B cell (primary cell): ENCODE data around the gene KRT23. TPM values are rescaled to one million over a fixed set of nuclear protein-coding genes. Genes with fewer than 3 reads are reported as not detected.

Experiments used
- ATAC-seq: fragments of 200-7000 bp; cut with Tn5 transposase; one replicate; pipeline ENCODE4 v1.10.0; 2021; ENCODE audit warnings: low read depth, mild to moderate bottlenecking, moderate number of reproducible peaks, moderate library complexity
- CTCF ChIA-PET: fragments of 350-600 bp; sonication (Branson Sonifier 250); formaldehyde crosslinking; loops from one replicate; lab custom pipeline; 2021; ENCODE audit warnings: antibody characterized with exemption, inconsistent platforms; lab: Charles Lee
- POLR2A ChIA-PET: fragments of 350-600 bp; sonication (Branson Sonifier 250); formaldehyde crosslinking; loops from one replicate; lab custom pipeline; 2021; ENCODE audit warnings: antibody characterized with exemption; lab: Charles Lee
- DNase-seq: peaks from one replicate; pipeline ENCODE4 v3.0.0; 2013
- H2AFZ ChIP-seq: 2 replicates; pipeline ENCODE4 v1.6.1; 2012; ENCODE audit warnings: mild to moderate bottlenecking, low read depth, low read length; ENCODE audit not compliant: insufficient read depth, poor library complexity, severe bottlenecking
- H3K27ac ChIP-seq, 2 donors: 1 replicate in 1 of 2; 2 replicates in 1 of 2; pipeline ENCODE4 v1.5.1; 2012 to 2013; ENCODE audit warnings: low read length in 2 of 2, mild to moderate bottlenecking in 2 of 2, moderate library complexity in 1 of 2
- H3K27me3 ChIP-seq, 4 experiments: fragments of 200-600 bp in 1 of 4; sonication (generic) in 1 of 4; replicated peaks in 1 of 4; 1 replicate in 2 of 4; 2 replicates in 2 of 4; pipeline versions ENCODE4 v1.6.1 to v1.7.0; 2013 to 2016; ENCODE audit warnings: low read length in 3 of 4, mild to moderate bottlenecking in 2 of 4, mixed read lengths in 1 of 4, moderate library complexity in 1 of 4; ENCODE audit not compliant: insufficient read depth in 4 of 4, control insufficient read depth in 3 of 4; ENCODE audit errors: control extremely low read depth in 1 of 4
- H3K36me3 ChIP-seq, 2 experiments: replicated peaks in 1 of 2; 1 replicate in 1 of 2; 2 replicates in 1 of 2; pipeline versions ENCODE4 v1.6.1 to v1.7.1; 2013; ENCODE audit warnings: low read length in 1 of 2; ENCODE audit not compliant: insufficient read depth in 2 of 2, control insufficient read depth in 1 of 2; ENCODE audit errors: control extremely low read depth in 1 of 2, extremely low read depth in 1 of 2
- H3K4me1 ChIP-seq, 2 donors: fragments of 200-600 bp in 1 of 2; sonication (generic) in 1 of 2; 1 replicate in 1 of 2; 2 replicates in 1 of 2; pipeline versions ENCODE4 v1.5.1 to v1.6.1; 2013 to 2017; ENCODE audit warnings: low read length in 2 of 2; ENCODE audit not compliant: control insufficient read depth in 2 of 2, insufficient read depth in 2 of 2
- H3K4me2 ChIP-seq: replicated peaks from 2 replicates; pipeline ENCODE3; 2012; ENCODE audit warnings: mild to moderate bottlenecking, low read depth, low read length; ENCODE audit not compliant: poor library complexity, severe bottlenecking
- H3K4me3 ChIP-seq, 5 experiments: fragments of 200-600 bp in 1 of 5; sonication (generic) in 1 of 5; 1 replicate in 3 of 5; 2 replicates in 2 of 5; pipeline versions ENCODE4 v1.5.1 to v1.7.0; 2011 to 2016; ENCODE audit warnings: low read length in 4 of 5, mild to moderate bottlenecking in 4 of 5, low read depth in 2 of 5, control low read depth in 1 of 5, moderate library complexity in 1 of 5; ENCODE audit not compliant: insufficient read depth in 1 of 5; ENCODE audit errors: control extremely low read depth in 1 of 5, extremely low read depth in 1 of 5
- H3K79me2 ChIP-seq: fragments of 200-600 bp; sonication (generic); one replicate; pipeline ENCODE4 v1.6.0; 2016; ENCODE audit warnings: low read length; ENCODE audit not compliant: control insufficient read depth, insufficient read depth
- H3K9ac ChIP-seq: fragments of 200-600 bp; sonication (generic); 2 replicates; pipeline ENCODE4 v1.6.1; 2017; ENCODE audit warnings: mild to moderate bottlenecking, low read length, moderate library complexity
- H3K9me3 ChIP-seq, 3 donors: one replicate each; pipeline versions ENCODE4 v1.6.1 to v1.7.1; 2013; ENCODE audit warnings: low read length in 2 of 3; ENCODE audit not compliant: control insufficient read depth in 2 of 3, insufficient read depth in 1 of 3; ENCODE audit errors: control extremely low read depth in 1 of 3
- H4K20me1 ChIP-seq: 2 replicates; pipeline ENCODE4 v1.6.0; 2012; ENCODE audit warnings: mild to moderate bottlenecking, low read length; ENCODE audit not compliant: insufficient read depth, control insufficient read depth, poor library complexity, severe bottlenecking
- H3K27ac Mint-ChIP-seq: one replicate; pipeline ENCODE4 v1.8.0; 2021; ENCODE audit warnings: mixed read lengths
- H3K27me3 Mint-ChIP-seq: one replicate; pipeline ENCODE4 v1.8.0; 2021; ENCODE audit warnings: mixed read lengths
- H3K4me1 Mint-ChIP-seq: one replicate; pipeline ENCODE4 v1.8.0; 2021; ENCODE audit warnings: mixed read lengths
- H3K4me3 Mint-ChIP-seq: one replicate; pipeline ENCODE4 v1.8.0; 2021; ENCODE audit warnings: mixed read lengths
- H3K9me3 Mint-ChIP-seq: one replicate; pipeline ENCODE4 v1.8.0; 2022; ENCODE audit warnings: mixed read lengths; ENCODE audit not compliant: insufficient read depth
- EZH2 ChIP-seq: IDR thresholded peaks from 2 replicates; pipeline ENCODE4 v1.6.1; 2012; ENCODE audit warnings: borderline replicate concordance, low read depth, mild to moderate bottlenecking, moderate library complexity, low read length; ENCODE audit not compliant: insufficient read depth, poor library complexity, severe bottlenecking
- WGBS: methylation state at CpG from one replicate; pipeline ENCODE4 v1.1.5; 2013; ENCODE audit warnings: missing lambda C conversion rate; ENCODE audit not compliant: insufficient coverage; 5-methylcytosine and 5-hydroxymethylcytosine counted together
- intact Hi-C: fragments of 100-400 bp; cut with micrococcal nuclease; formaldehyde crosslinking; loops from one replicate; pipeline ENCODE4 v1.10.0; 2022
- polyA plus RNA-seq: library from polyadenylated mRNA; depleted of rRNA; stranded (reverse); fragments of >200 nt; gene quantifications from 2 replicates; pipeline ENCODE4 v1.2.3, GENCODE V29; 2012
- total RNA-seq, 2 donors: library from RNA; stranded (reverse); fragments of 120-200 nt in 1 of 2; gene quantifications; 1 replicate in 1 of 2; 2 replicates in 1 of 2; pipeline versions ENCODE4 v1.2.3 to v1.2.4, GENCODE V29; 2013 to 2022
- TF ChIP-seq, protein P1 (sequence below): fragments of 200-600 bp; IDR thresholded peaks from one replicate; pipeline ENCODE4 v1.8.0; 2022; ENCODE audit warnings: antibody characterized with exemption, mild to moderate bottlenecking

The KRT23 gene
- total and polyA plus RNA-seq, 2 donors (not counting 1 experiment from before 2014, with no cell fraction given): 0.06 TPM; not detected in 1

DNA sequence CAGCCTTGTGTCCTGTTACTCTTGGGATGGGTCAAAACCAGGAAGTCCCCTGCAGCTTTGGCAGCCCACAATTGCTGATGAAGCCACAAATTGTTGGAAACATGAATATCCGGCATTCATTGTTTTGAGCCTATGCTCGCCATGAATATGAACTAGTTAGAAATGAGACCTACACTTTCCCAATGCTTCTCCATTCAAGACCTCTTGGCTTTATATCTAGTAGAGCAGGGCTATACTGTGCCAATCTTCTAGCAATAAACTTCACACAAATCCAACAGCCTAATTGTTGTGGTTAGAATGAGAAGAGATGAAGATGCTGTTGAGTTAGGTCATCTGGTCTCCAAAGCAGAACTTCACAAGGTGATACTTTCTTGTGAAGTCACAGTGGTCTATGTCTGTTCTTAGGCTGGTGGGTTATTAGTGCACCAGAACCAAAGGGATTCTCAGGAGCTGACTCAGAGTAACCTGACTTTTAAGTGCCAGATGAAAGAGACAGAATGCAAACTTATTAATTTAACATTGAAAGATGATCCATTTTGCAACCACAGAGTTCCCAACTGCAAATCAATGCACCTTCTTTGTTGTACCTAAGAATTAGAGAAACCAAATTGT, 13.7 kb upstream of the KRT23 start:
- CTCF ChIA-PET: interaction anchor here (1.2 to 1.4 kb wide), 2 partner anchors 13 to 15 kb away, joined by 3 read pairs; partner anchors contain the start of gene KRT39
- H3K4me1 Mint-ChIP-seq: no peaks in the 10 kb centered on the region
- Histone ChIP-seq H3K27ac (no peak overlapping the region), H3K9ac (no peak overlapping the region), H3K4me2 (no peak overlapping the region), H3K79me2 (no peaks in the 10 kb centered on the region), H4K20me1 (no peaks in the 10 kb centered on the region), H3K9me3 (no peaks in the 10 kb centered on the region), H3K4me3 (no peak overlapping the region), H3K27me3 (peaks cover 0 to 29% (median 21%) of the 10 kb centered on the region in 4 experiments), H2AFZ (no peak overlapping the region), H3K36me3 (no peaks in the 10 kb centered on the region), H3K4me1 (no peaks in the 10 kb centered on the region)
- DNase-seq (no peak), ATAC-seq (no peak)
- no CpG with 5 or more reads among the region's 2 CpGs for WGBS
- intact Hi-C loops: no loop called here
- no peak for TF ChIP-seq EZH2
- no peak overlapping the region for H3K4me3 Mint-ChIP-seq
- H3K27ac Mint-ChIP-seq: no peak overlapping the region
- peaks cover 68% of the 10 kb centered on the region for H3K27me3 Mint-ChIP-seq
- H3K9me3 Mint-ChIP-seq: no peaks in the 10 kb centered on the region
- POLR2A ChIA-PET: no interaction called here

GRCh38 chr17:40950176-40950575, 12.7 kb upstream of the KRT23 start:
- H3K4me1 Mint-ChIP-seq: no peaks in the 10 kb centered on the region
- H3K27me3 Mint-ChIP-seq: peaks cover 67% of the 10 kb centered on the region
- DNase-seq (no peak), ATAC-seq (no peak)
- no peaks in the 10 kb centered on the region for H3K4me1 ChIP-seq
- TF ChIP-seq, protein P1, sequence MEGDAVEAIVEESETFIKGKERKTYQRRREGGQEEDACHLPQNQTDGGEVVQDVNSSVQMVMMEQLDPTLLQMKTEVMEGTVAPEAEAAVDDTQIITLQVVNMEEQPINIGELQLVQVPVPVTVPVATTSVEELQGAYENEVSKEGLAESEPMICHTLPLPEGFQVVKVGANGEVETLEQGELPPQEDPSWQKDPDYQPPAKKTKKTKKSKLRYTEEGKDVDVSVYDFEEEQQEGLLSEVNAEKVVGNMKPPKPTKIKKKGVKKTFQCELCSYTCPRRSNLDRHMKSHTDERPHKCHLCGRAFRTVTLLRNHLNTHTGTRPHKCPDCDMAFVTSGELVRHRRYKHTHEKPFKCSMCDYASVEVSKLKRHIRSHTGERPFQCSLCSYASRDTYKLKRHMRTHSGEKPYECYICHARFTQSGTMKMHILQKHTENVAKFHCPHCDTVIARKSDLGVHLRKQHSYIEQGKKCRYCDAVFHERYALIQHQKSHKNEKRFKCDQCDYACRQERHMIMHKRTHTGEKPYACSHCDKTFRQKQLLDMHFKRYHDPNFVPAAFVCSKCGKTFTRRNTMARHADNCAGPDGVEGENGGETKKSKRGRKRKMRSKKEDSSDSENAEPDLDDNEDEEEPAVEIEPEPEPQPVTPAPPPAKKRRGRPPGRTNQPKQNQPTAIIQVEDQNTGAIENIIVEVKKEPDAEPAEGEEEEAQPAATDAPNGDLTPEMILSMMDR: no peak
- no peak for TF ChIP-seq EZH2
- ChIA-PET POLR2A (no interaction called here), CTCF (no interaction called here)
- no peaks in the 10 kb centered on the region for H3K36me3 ChIP-seq
- no peak overlapping the region for H3K4me2 ChIP-seq
- no peak overlapping the region for H2AFZ ChIP-seq
- H3K9ac ChIP-seq: no peak overlapping the region
- H3K27ac ChIP-seq: no peak overlapping the region
- no peaks in the 10 kb centered on the region for H3K79me2 ChIP-seq
- H3K27me3 ChIP-seq: peaks cover 0 to 32% (median 19%) of the 10 kb centered on the region in 4 experiments
- H3K9me3 ChIP-seq: no peaks in the 10 kb centered on the region
- no peak overlapping the region for H3K27ac Mint-ChIP-seq
- H3K4me3 Mint-ChIP-seq: no peak overlapping the region
- no peak overlapping the region for H3K4me3 ChIP-seq
- H3K9me3 Mint-ChIP-seq: no peaks in the 10 kb centered on the region
- intact Hi-C loops: no loop called here
- no peaks in the 10 kb centered on the region for H4K20me1 ChIP-seq
- whole genome bisulfite sequencing: 80% methylated on average over 4 of the region's 7 CpGs
